H1 (cell line): ENCODE data around the gene CTSS. TPM values are rescaled to one million over a fixed set of nuclear protein-coding genes. Genes with fewer than 3 reads are reported as not detected.
A peak's percentile ranks its signal among the peaks of the same experiment; 100 is the strongest.

Experiments used
- CTCF ChIA-PET: fragments of 300-600 bp; sonication (Branson Sonifier 250); formaldehyde crosslinking; loops from one replicate; lab custom pipeline; 2021; ENCODE audit not compliant: partially characterized antibody; lab: Charles Lee
- POLR2A ChIA-PET: fragments of 300-600 bp; sonication (Branson Sonifier 250); formaldehyde crosslinking; loops from one replicate; lab custom pipeline; 2021; ENCODE audit warnings: inconsistent platforms; ENCODE audit not compliant: partially characterized antibody; lab: Charles Lee
- DNase-seq, 2 experiments: peaks; one replicate each; pipeline versions ENCODE4 v3.0.0 to v3.0.0-alpha.2; 2010 to 2022; ENCODE audit warnings: low spot score in 2 of 2, low read depth in 1 of 2, mixed read lengths in 1 of 2
- FAIRE-seq: peaks from 2 replicates; lab custom pipeline; 2011; peaks lifted over from hg19 to GRCh38; lab: Jason Lieb, UNC
- H2AFZ ChIP-seq: 2 replicates; pipeline ENCODE4 v1.8.1; 2012; ENCODE audit warnings: low read length, inconsistent platforms
- H2AK5ac ChIP-seq: 2 replicates; pipeline ENCODE4 v1.6.1; 2013; ENCODE audit warnings: low read depth, low read length
- H2BK120ac ChIP-seq: replicated peaks from 2 replicates; pipeline ENCODE3; 2013; ENCODE audit warnings: low read depth, low read length, inconsistent platforms
- H2BK12ac ChIP-seq: 2 replicates; pipeline ENCODE4 v1.6.1; 2013; ENCODE audit warnings: low read depth, low read length
- H2BK15ac ChIP-seq: 2 replicates; pipeline ENCODE4 v1.6.1; 2013; ENCODE audit warnings: low read length
- H2BK20ac ChIP-seq: 2 replicates; pipeline ENCODE4 v1.6.1; 2013; ENCODE audit warnings: low read length
- H2BK5ac ChIP-seq: 2 replicates; pipeline ENCODE4 v1.6.1; 2013; ENCODE audit warnings: low read depth, low read length
- H3K14ac ChIP-seq: 2 replicates; pipeline ENCODE4 v1.6.1; 2013; ENCODE audit warnings: inconsistent platforms; ENCODE audit not compliant: insufficient read length
- H3K18ac ChIP-seq: 2 replicates; pipeline ENCODE4 v1.6.1; 2013; ENCODE audit warnings: low read length; ENCODE audit errors: extremely low read depth
- H3K23ac ChIP-seq: 2 replicates; pipeline ENCODE4 v1.6.1; 2013; ENCODE audit warnings: inconsistent platforms; ENCODE audit not compliant: insufficient read length
- H3K23me2 ChIP-seq: 2 replicates; pipeline ENCODE4 v1.6.1; 2013; ENCODE audit warnings: low read depth, low read length
- H3K27ac ChIP-seq: 2 replicates; pipeline ENCODE4 v1.6.1; 2011; ENCODE audit warnings: low read depth, low read length, inconsistent platforms
- H3K27me3 ChIP-seq, 4 experiments: replicated peaks in 1 of 4; 1 replicate in 1 of 4; 2 replicates in 3 of 4; pipeline versions ENCODE4 v1.6.1 to v1.8.1; 2011 to 2013; ENCODE audit warnings: low read length in 3 of 4, mild to moderate bottlenecking in 3 of 4, inconsistent platforms in 2 of 4, mixed read lengths in 2 of 4, moderate library complexity in 1 of 4; ENCODE audit not compliant: control insufficient read depth in 3 of 4, insufficient read depth in 3 of 4; ENCODE audit errors: extremely low read depth in 1 of 4
- H3K36me3 ChIP-seq, 4 experiments: 2 replicates each; pipeline versions ENCODE4 v1.6.1 to v1.8.1; 2011 to 2013; ENCODE audit warnings: mild to moderate bottlenecking in 4 of 4, low read length in 3 of 4, moderate library complexity in 2 of 4, control low read depth in 1 of 4, inconsistent platforms in 1 of 4; ENCODE audit not compliant: insufficient read depth in 4 of 4, control insufficient read depth in 2 of 4
- H3K4ac ChIP-seq: replicated peaks from 2 replicates; pipeline ENCODE3; 2013; ENCODE audit warnings: low read length, low read depth, mixed read lengths, inconsistent platforms; ENCODE audit not compliant: insufficient read length
- H3K4me1 ChIP-seq, 4 experiments: replicated peaks in 1 of 4; 1 replicate in 1 of 4; 2 replicates in 3 of 4; pipeline versions ENCODE4 v1.6.1 to v1.8.1; 2011 to 2013; ENCODE audit warnings: low read length in 3 of 4, inconsistent platforms in 2 of 4, mixed read lengths in 1 of 4; ENCODE audit not compliant: insufficient read depth in 4 of 4, control insufficient read depth in 3 of 4
- H3K4me2 ChIP-seq, 2 experiments: 2 replicates each; pipeline versions ENCODE4 v1.6.1 to v1.8.1; 2011 to 2013; ENCODE audit warnings: low read depth in 2 of 2, low read length in 2 of 2, control low read depth in 1 of 2, inconsistent platforms in 1 of 2, mild to moderate bottlenecking in 1 of 2; ENCODE audit not compliant: insufficient read depth in 1 of 2
- H3K4me3 ChIP-seq, 4 experiments: fragments of 200-600, 300-600 bp in 1 of 4; sonication (generic), shearing (Covaris generic), sonication (Bioruptor Twin) in 1 of 4; 2 replicates each; pipeline versions ENCODE4 v1.5.1 to v1.8.1; 2011 to 2016; ENCODE audit warnings: low read length in 4 of 4, low read depth in 3 of 4, control low read depth in 2 of 4, inconsistent platforms in 2 of 4, mild to moderate bottlenecking in 2 of 4, mixed read lengths in 1 of 4, moderate library complexity in 1 of 4; ENCODE audit not compliant: insufficient read depth in 2 of 4; ENCODE audit errors: extremely low read depth in 1 of 4
- H3K56ac ChIP-seq: replicated peaks from 2 replicates; pipeline ENCODE3; 2013; ENCODE audit warnings: low read depth, mild to moderate bottlenecking, mixed read lengths, low read length, inconsistent platforms; ENCODE audit not compliant: insufficient read length
- H3K79me1 ChIP-seq: 2 replicates; pipeline ENCODE4 v1.6.1; 2013; ENCODE audit warnings: low read depth, low read length, control low read depth
- H3K79me2 ChIP-seq, 2 experiments: 2 replicates each; pipeline versions ENCODE4 v1.6.1 to v1.8.1; 2012 to 2013; ENCODE audit warnings: low read length in 2 of 2, mild to moderate bottlenecking in 2 of 2, inconsistent platforms in 1 of 2; ENCODE audit not compliant: insufficient read depth in 2 of 2, control insufficient read depth in 1 of 2
- H3K9ac ChIP-seq, 4 experiments: replicated peaks in 1 of 4; 1 replicate in 1 of 4; 2 replicates in 3 of 4; pipeline versions ENCODE4 v1.6.1 to v1.8.1; 2011 to 2013; ENCODE audit warnings: low read depth in 3 of 4, low read length in 3 of 4, control low read depth in 2 of 4, mild to moderate bottlenecking in 2 of 4, moderate library complexity in 2 of 4, inconsistent platforms in 1 of 4; ENCODE audit errors: extremely low read depth in 1 of 4
- H3K9me3 ChIP-seq, 2 experiments: 2 replicates each; pipeline versions ENCODE4 v1.6.1 to v1.8.1; 2012 to 2013; ENCODE audit warnings: mild to moderate bottlenecking in 2 of 2, moderate library complexity in 2 of 2, control low read depth in 1 of 2, inconsistent platforms in 1 of 2, low read depth in 1 of 2, low read length in 1 of 2, mixed read lengths in 1 of 2; ENCODE audit not compliant: insufficient read depth in 2 of 2
- H4K20me1 ChIP-seq, 2 experiments: replicated peaks in 1 of 2; 2 replicates each; pipeline versions ENCODE3 to v1.8.1; 2011 to 2013; ENCODE audit warnings: inconsistent platforms in 2 of 2, low read length in 2 of 2, mild to moderate bottlenecking in 1 of 2; ENCODE audit not compliant: insufficient read depth in 2 of 2, control insufficient read depth in 1 of 2
- H4K5ac ChIP-seq: 2 replicates; pipeline ENCODE4 v1.6.1; 2013; ENCODE audit warnings: low read length, low read depth, mixed read lengths, inconsistent platforms; ENCODE audit not compliant: insufficient read length
- H4K8ac ChIP-seq: 2 replicates; pipeline ENCODE4 v1.8.0; 2013; ENCODE audit warnings: mild to moderate bottlenecking, moderate library complexity, low read length, inconsistent platforms; ENCODE audit not compliant: insufficient read depth; ENCODE audit errors: extremely low read depth
- H4K91ac ChIP-seq: replicated peaks from 2 replicates; pipeline ENCODE3; 2013; ENCODE audit warnings: low read length, mixed read lengths, inconsistent platforms; ENCODE audit not compliant: insufficient read length
- EZH2 ChIP-seq: fragments of 200-600 bp; sonication (generic); IDR thresholded peaks from 2 replicates; pipeline ENCODE4 v1.7.1; 2012; ENCODE audit warnings: low read depth, mild to moderate bottlenecking, moderate library complexity, low read length, inconsistent platforms; ENCODE audit not compliant: severe bottlenecking
- SRF ChIP-seq: IDR thresholded peaks from 2 replicates; pipeline ENCODE4 v1.6.1; 2011; ENCODE audit warnings: mild to moderate bottlenecking, low read depth, low read length, moderate library complexity
- WGBS, 2 experiments: shearing (Covaris generic) in 1 of 2; methylation state at CpG; one replicate each; pipeline versions ENCODE4 v1.1.6 to v1.1.7; 2013 to 2015; ENCODE audit warnings: low lambda C conversion rate in 2 of 2, mixed read lengths in 2 of 2, inconsistent platforms in 1 of 2, low coverage in 1 of 2, missing lambda C conversion rate in 1 of 2; ENCODE audit not compliant: insufficient replicate concordance in 2 of 2, insufficient coverage in 1 of 2, insufficient read length in 1 of 2; ENCODE audit errors: extremely low coverage in 1 of 2, missing lambda C conversion rate in 1 of 2; 5-methylcytosine and 5-hydroxymethylcytosine counted together
- polyA plus RNA-seq, 7 experiments: library from polyadenylated mRNA; depleted of rRNA in 3 of 7; stranded (reverse) in 5 of 7; unstranded in 2 of 7; fragments of >200 nt in 5 of 7; fragments of 200-250 nt in 2 of 7; gene quantifications; 1 replicate in 5 of 7; 2 replicates in 1 of 7; 4 replicates in 1 of 7; pipeline versions ENCODE4 v1.2.1 to v1.2.3, GENCODE V29; 2011 to 2013; ENCODE audit warnings: missing spikeins in 2 of 7, mixed read lengths in 2 of 7
- total RNA-seq: library from RNA; stranded (reverse); fragmentation: NEBNext Ultra II Directional; extraction: Animal tissue kit (Norgen Biotek cat#: 25700); gene quantifications from 2 replicates; pipeline ENCODE4 v1.2.1, GENCODE V29; 2021

Gene CTSS
- total and polyA plus RNA-seq, 2 of the 8 experiments (the other 6 are each of a cell fraction or from before 2014, with no cell fraction given) = not detected

DNA sequence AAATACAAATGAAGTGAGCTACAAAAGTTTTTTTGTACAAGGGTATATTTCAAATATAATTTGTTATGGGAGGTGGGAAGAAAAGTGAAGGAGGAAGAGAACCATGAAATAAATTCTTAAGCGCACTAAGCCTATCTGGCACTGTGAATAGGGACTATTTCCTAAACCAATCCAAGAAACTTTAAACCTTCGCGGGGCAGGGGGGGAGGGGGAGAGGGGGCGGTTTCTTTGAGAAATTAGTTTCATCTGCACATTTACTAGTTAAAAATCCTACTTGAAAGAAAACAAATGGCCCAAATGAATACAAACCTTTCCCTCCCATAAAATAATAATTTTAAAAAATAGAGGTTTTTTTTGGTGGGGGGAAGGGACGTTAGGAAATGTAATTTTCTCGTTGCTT lies 69.0 kb downstream of the CTSS start:
- peaks cover 0 to 17% of the 10 kb centered on the region in 2 experiments; a peak in 3 of 4 replicates for H3K79me2 ChIP-seq
- no peak overlapping the region for H3K23ac ChIP-seq
- H3K4me1 ChIP-seq = no peaks in the 10 kb centered on the region
- H3K9me3 ChIP-seq = no peaks in the 10 kb centered on the region
- H2BK15ac ChIP-seq = no peak overlapping the region; the same call in 1 of the 2 replicates
- no peak overlapping the region; the same call in 1 of the 2 replicates for H3K18ac ChIP-seq
- H3K79me1 ChIP-seq = no peaks in the 10 kb centered on the region; the same call in 1 of the 2 replicates
- H3K27me3 ChIP-seq = peaks cover 0 to 1% (median 0%) of the 10 kb centered on the region in 4 experiments; a peak in 1 of 7 replicates
- CTCF ChIA-PET = interaction anchor here (0.6 to 1.5 kb wide), 7 partner anchors 56 to 222 kb away, joined by 3 to 9 read pairs (median 3); no protein-coding TSS in a partner anchor
- no peak overlapping the region for H2BK20ac ChIP-seq
- DNase-seq = no peak
- H4K20me1 ChIP-seq = no peaks in the 10 kb centered on the region
- 0% methylated on average over 5 of the region's 6 CpGs; no CpG with 5 or more reads in 1 of the 2 experiments for WGBS, 2 experiments
- POLR2A ChIA-PET = interaction anchor here (0.7 to 1.7 kb wide), 8 partner anchors 11 to 128 kb away, joined by 3 to 5 read pairs (median 3); partner anchors contain the start of genes CTSK and ENSA
- peak overlapping the region; percentile 53 for H4K5ac ChIP-seq
- no peak overlapping the region for H2BK12ac ChIP-seq
- H4K8ac ChIP-seq = no peak overlapping the region
- TF ChIP-seq SRF (no peak), EZH2 (no peak)
- FAIRE-seq = no peak
- H2BK5ac ChIP-seq = no peak overlapping the region
- H3K4me3 ChIP-seq = peak overlapping the region; percentile 74 to 98 (median 94)
- no peak overlapping the region for H2BK120ac ChIP-seq
- H2AK5ac ChIP-seq = no peak overlapping the region
- no peak overlapping the region for H4K91ac ChIP-seq
- H3K56ac ChIP-seq = no peak overlapping the region
- no peak overlapping the region for H3K4ac ChIP-seq
- H3K27ac ChIP-seq = peak overlapping the region; percentile 68; the same call in 1 of the 2 replicates
- H3K14ac ChIP-seq = no peak overlapping the region
- H3K36me3 ChIP-seq = peaks cover 2 to 32% (median 6%) of the 10 kb centered on the region in 4 experiments; a peak in 5 of 8 replicates
- peak overlapping the region; percentile 52 to 86 (median 64) for H3K9ac ChIP-seq
- H2AFZ ChIP-seq = peak overlapping the region; percentile 91; the same call in 1 of the 2 replicates
- peaks cover 2% of the 10 kb centered on the region for H3K23me2 ChIP-seq
- H3K4me2 ChIP-seq = peak overlapping the region; percentile 66 to 74
